ENCODE results near the gene KRT3.

KRT3 gene

GRCh38 chr12:52826611-52827498, 30.9 kb upstream of the KRT3 start:
- no peak for DNase-seq

- DNase-seq: no peak
Measured at GRCh38 chr12:52825961-52826360, 30.0 kb upstream of the KRT3 start.

GRCh38 chr12:52824741-52825410, 29.0 kb upstream of the KRT3 start:
- DNase-seq: no peak

GRCh38 chr12:52823761-52824450, 28.0 kb upstream of the KRT3 start:
- no peak for DNase-seq

- DNase-seq: no peak
Measured at GRCh38 chr12:52822771-52823510, 27.0 kb upstream of the KRT3 start.

- no peak for DNase-seq
Measured at GRCh38 chr12:52821826-52822660, 26.1 kb upstream of the KRT3 start.

GRCh38 chr12:52821071-52821730, 25.3 kb upstream of the KRT3 start:
- no peak for DNase-seq

- no peak for DNase-seq
Measured at GRCh38 chr12:52820521-52820920, 24.6 kb upstream of the KRT3 start.

GRCh38 chr12:52819731-52820510, 24.0 kb upstream of the KRT3 start:
- DNase-seq: no peak

GRCh38 chr12:52818887-52819420, 23.0 kb upstream of the KRT3 start:
- DNase-seq: no peak

GRCh38 chr12:52818388-52818787, 22.5 kb upstream of the KRT3 start:
- DNase-seq: no peak

- DNase-seq: no peak
Measured at GRCh38 chr12:52817699-52818238, 21.9 kb upstream of the KRT3 start.

GRCh38 chr12:52817003-52817698, 21.2 kb upstream of the KRT3 start:
- DNase-seq: no peak

- DNase-seq: no peak
Measured at GRCh38 chr12:52815676-52816588, 20.0 kb upstream of the KRT3 start.

GRCh38 chr12:52815161-52815560, 19.2 kb upstream of the KRT3 start:
- no peak for DNase-seq

GRCh38 chr12:52814710-52815155, 18.8 kb upstream of the KRT3 start:
- DNase-seq: no peak

- no peak for DNase-seq
Measured at GRCh38 chr12:52813885-52814709, 18.2 kb upstream of the KRT3 start, which contains the start of gene KRT4. KRT4 (minus strand) TSS chr12:52814116; CDS start chr12:52814058, 58 bp downstream.
